ENCODE data around the gene EFCAB10.

DNA sequence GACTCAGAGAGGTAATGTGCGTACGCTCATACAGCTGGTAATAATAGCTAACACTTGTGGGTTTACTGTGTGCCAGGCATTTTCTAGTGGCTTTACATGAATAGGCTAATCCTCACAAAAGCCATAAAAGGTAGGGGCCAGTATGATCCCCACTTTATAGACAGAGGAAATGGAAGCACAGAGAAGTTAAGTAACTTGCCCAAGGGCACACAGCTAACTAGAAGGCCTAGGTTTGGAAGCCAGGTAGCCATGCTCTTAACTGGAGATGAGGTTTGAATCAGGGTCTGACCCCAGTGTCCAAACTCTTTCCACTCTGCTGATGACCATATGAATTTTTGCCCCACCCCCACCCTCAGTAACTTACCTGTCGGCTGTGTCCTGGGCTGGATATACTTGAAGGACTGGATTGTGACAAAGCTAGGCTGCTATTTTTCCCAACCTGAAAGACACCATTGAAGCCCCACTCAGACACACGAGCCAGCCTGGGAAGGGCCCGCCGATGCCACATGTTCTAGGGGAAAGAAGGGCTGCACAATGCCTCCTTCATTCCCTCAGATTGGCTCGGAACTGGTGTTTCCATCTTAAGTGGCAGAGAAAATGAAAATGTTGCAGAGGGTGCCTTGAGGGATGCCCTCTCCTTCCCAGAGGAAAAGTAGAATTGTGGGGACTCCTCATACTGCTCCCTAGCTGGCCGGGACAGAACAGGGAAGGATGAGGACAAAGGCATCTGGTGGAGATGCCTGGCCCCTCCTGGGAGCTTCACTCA lies 29.1 kb upstream of the EFCAB10 start:
- TF ChIP-seq, protein P1, sequence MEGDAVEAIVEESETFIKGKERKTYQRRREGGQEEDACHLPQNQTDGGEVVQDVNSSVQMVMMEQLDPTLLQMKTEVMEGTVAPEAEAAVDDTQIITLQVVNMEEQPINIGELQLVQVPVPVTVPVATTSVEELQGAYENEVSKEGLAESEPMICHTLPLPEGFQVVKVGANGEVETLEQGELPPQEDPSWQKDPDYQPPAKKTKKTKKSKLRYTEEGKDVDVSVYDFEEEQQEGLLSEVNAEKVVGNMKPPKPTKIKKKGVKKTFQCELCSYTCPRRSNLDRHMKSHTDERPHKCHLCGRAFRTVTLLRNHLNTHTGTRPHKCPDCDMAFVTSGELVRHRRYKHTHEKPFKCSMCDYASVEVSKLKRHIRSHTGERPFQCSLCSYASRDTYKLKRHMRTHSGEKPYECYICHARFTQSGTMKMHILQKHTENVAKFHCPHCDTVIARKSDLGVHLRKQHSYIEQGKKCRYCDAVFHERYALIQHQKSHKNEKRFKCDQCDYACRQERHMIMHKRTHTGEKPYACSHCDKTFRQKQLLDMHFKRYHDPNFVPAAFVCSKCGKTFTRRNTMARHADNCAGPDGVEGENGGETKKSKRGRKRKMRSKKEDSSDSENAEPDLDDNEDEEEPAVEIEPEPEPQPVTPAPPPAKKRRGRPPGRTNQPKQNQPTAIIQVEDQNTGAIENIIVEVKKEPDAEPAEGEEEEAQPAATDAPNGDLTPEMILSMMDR (IDR thresholded peaks at IDR 0.05; ENCODE audit: low read depth, low read length, poor library complexity, severe bottlenecking), result no peak
- TF ChIP-seq EZH2phosphoT487 (IDR thresholded peaks at IDR 0.05; ENCODE audit: borderline replicate concordance, low read length), result no peak

All from DOHH2 (cell line).